Uterus (tissue), 2 donors: ENCODE data around the gene RASSF10.

Experiments
- CTCF ChIP-seq, 4 experiments: fragments of 200-600 bp in 2 of 4; fragments of 450-650 bp in 2 of 4; sonication (generic) in 2 of 4; IDR thresholded peaks; one replicate each; pipeline ENCODE4 v1.5.1; 2016 to 2019; ENCODE audit warnings: antibody characterized with exemption in 4 of 4, mild to moderate bottlenecking in 2 of 4, moderate library complexity in 1 of 4
- POLR2A ChIP-seq, 2 donors: fragments of 450-650 bp; IDR thresholded peaks; one replicate each; pipeline ENCODE4 v1.6.1; 2016; ENCODE audit warnings: antibody characterized with exemption in 2 of 2, mild to moderate bottlenecking in 1 of 2, moderate library complexity in 1 of 2

GRCh38 chr11:12981676-12982522 lies 27.2 kb upstream of the RASSF10 start:
- TF ChIP-seq POLR2A (IDR thresholded peaks at IDR 0.05), result no peak
- no peak for TF ChIP-seq CTCF (IDR thresholded peaks at IDR 0.05)
